Kidney capillary endothelial cell (primary cell): Measurements from ENCODE around the gene APOO.

Source experiments
- DNase-seq: peaks from one replicate; pipeline ENCODE4 v3.0.0-alpha.2; 2018; ENCODE audit warnings: low spot score

Gene APOO

GRCh38 chrX:23784470-23785331, 123.0 kb downstream of the APOO start:
- no peak for DNase-seq

DNA sequence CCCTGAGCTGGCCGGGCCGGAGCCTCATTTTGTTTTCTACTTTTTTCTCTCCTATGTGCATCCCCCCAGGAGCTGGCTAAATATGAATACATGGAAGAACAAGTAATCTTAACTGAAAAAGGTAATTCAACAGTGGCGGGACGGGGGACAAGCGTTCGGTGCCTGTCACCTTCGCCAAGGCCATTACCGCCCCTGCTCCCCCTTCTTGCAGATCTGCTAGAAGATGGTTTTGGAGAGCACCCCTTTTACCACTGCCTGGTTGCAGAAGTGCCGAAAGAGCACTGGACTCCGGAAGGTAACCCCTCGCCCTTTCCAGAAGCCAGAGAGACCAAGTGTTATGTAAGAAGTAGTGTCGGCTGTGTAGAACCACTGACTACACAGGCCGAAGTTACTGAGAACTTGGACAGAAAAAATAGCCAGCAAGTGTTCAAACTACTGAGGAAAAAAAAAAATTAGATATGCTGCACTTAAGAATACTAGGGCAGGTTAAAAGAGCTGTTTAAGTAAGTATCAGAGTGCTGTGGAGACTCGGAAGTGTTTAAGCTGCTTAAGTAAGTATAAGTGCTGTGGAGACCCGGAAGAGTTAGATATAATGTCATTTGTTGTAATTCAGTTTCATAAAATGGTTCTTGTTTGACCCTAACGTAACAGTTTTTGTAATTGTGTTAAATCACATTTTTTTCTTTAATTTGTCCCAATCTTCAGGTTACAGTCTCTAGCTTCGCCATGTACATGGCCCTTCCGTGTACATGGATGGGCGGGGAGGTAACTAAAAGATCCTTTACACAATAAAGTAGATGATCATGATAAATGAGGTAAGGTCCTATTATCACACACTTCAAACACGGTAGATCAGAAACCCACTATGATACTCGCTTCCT, 123.9 kb downstream of the APOO start:
- DNase-seq = no peak
